IPS-15b (cell line): ENCODE results near the gene SMPDL3B.
"Not testable (repeated sequence)": the region's sequence is repeated elsewhere in the genome, so short reads cannot be mapped to it uniquely, and the experiment has no call there.

ENCODE experiments used
- H3K27me3 ChIP-seq: one replicate; pipeline ENCODE4 v1.6.1; 2013; ENCODE audit warnings: low read length; ENCODE audit not compliant: control insufficient read depth, insufficient read depth
- H3K36me3 ChIP-seq: one replicate; pipeline ENCODE4 v1.6.1; 2013; ENCODE audit warnings: low read length; ENCODE audit not compliant: control insufficient read depth, insufficient read depth
- H3K4me1 ChIP-seq: one replicate; pipeline ENCODE4 v1.6.1; 2013; ENCODE audit warnings: mild to moderate bottlenecking, low read length; ENCODE audit not compliant: control insufficient read depth, insufficient read depth
- H3K4me3 ChIP-seq: one replicate; pipeline ENCODE4 v1.5.1; 2013; ENCODE audit warnings: low read depth, low read length
- H3K9ac ChIP-seq: one replicate; pipeline ENCODE4 v1.6.1; 2013; ENCODE audit warnings: low read depth, mild to moderate bottlenecking, low read length
- H3K9me3 ChIP-seq: one replicate; pipeline ENCODE4 v1.6.1; 2013; ENCODE audit warnings: mild to moderate bottlenecking, low read length; ENCODE audit not compliant: control insufficient read depth, insufficient read depth

Gene SMPDL3B

GRCh38 chr1:28002600-28002999 is 67.8 kb downstream of the SMPDL3B start:
- peaks cover 3% of the 10 kb centered on the region for H3K36me3 ChIP-seq
- no peaks in the 10 kb centered on the region for H3K9me3 ChIP-seq
- no peak overlapping the region for H3K4me3 ChIP-seq

GRCh38 chr1:28003117-28003516 is 68.3 kb downstream of the SMPDL3B start:
- H3K4me1 ChIP-seq, H3K4me3 ChIP-seq, H3K36me3 ChIP-seq, H3K9ac ChIP-seq, H3K9me3 ChIP-seq, H3K27me3 ChIP-seq: not testable (repeated sequence)

More at GRCh38 chr1:28002600-28002999, 67.8 kb downstream of the SMPDL3B start:
- H3K27me3 ChIP-seq: no peaks in the 10 kb centered on the region
- no peak overlapping the region for H3K9ac ChIP-seq
- H3K4me1 ChIP-seq: no peaks in the 10 kb centered on the region
